HG02885 (cell line): Measurements from ENCODE around the gene COMMD7.

Experiments used
- ATAC-seq: cut with Tn5 transposase; IDR thresholded peaks from one replicate; pipeline ENCODE4 v1.9.1; 2021; ENCODE audit warnings: mild to moderate bottlenecking; ENCODE audit not compliant: unreplicated experiment, poor library complexity

The COMMD7 gene

GRCh38 chr20:32682508-32682987, 60.7 kb downstream of the COMMD7 start:
- ATAC-seq: no peak

- no peak for ATAC-seq
Observed at GRCh38 chr20:32681175-32682084, 61.8 kb downstream of the COMMD7 start.

GRCh38 chr20:32680544-32681174, 62.6 kb downstream of the COMMD7 start:
- no peak for ATAC-seq

GRCh38 chr20:32678948-32679347, 64.3 kb downstream of the COMMD7 start:
- ATAC-seq: no peak

- ATAC-seq: no peak
Observed at GRCh38 chr20:32675223-32675975, 67.9 kb downstream of the COMMD7 start.

- ATAC-seq: peak; percentile 36
Observed at GRCh38 chr20:32674362-32674789, 68.9 kb downstream of the COMMD7 start.

GRCh38 chr20:32672982-32673851, 70.0 kb downstream of the COMMD7 start:
- ATAC-seq: peak; percentile 59

- peak; percentile 15 for ATAC-seq
Observed at GRCh38 chr20:32672394-32672981, 70.8 kb downstream of the COMMD7 start.

- ATAC-seq: peak; percentile 46
Observed at GRCh38 chr20:32670773-32671455, 72.4 kb downstream of the COMMD7 start.

- no peak for ATAC-seq
Observed at GRCh38 chr20:32667027-32667426, 76.2 kb downstream of the COMMD7 start.

- no peak for ATAC-seq
Observed at GRCh38 chr20:32664678-32665159, 78.5 kb downstream of the COMMD7 start.

- ATAC-seq: no peak
Observed at GRCh38 chr20:32664012-32664677, 79.1 kb downstream of the COMMD7 start.

- ATAC-seq: no peak
Observed at GRCh38 chr20:32663335-32664011, 79.8 kb downstream of the COMMD7 start.

GRCh38 chr20:32661820-32662528, 81.3 kb downstream of the COMMD7 start:
- no peak for ATAC-seq

GRCh38 chr20:32660661-32661060, 82.6 kb downstream of the COMMD7 start:
- ATAC-seq: no peak

- ATAC-seq: no peak
Observed at GRCh38 chr20:32656827-32657226, 86.4 kb downstream of the COMMD7 start.

- ATAC-seq: no peak
Observed at GRCh38 chr20:32655903-32656512, 87.3 kb downstream of the COMMD7 start.
